H1 (cell line): ENCODE measurements around the gene PNPLA3.

Experiments used
- POLR2A ChIP-seq, 2 experiments: IDR thresholded peaks; 1 replicate in 1 of 2; 2 replicates in 1 of 2; pipeline ENCODE4 v1.6.1; 2011; ENCODE audit warnings: low read depth in 2 of 2, low read length in 2 of 2, mild to moderate bottlenecking in 2 of 2; ENCODE audit errors: control extremely low read depth in 1 of 2
- SP4 ChIP-seq: IDR thresholded peaks from 2 replicates; pipeline ENCODE4 v1.6.1; 2012; ENCODE audit warnings: low read length, inconsistent platforms
- TAF1 ChIP-seq: IDR thresholded peaks from 2 replicates; pipeline ENCODE4 v1.6.1; 2011; ENCODE audit warnings: mild to moderate bottlenecking, low read depth, low read length
- TF ChIP-seq, protein P1 (sequence below): IDR thresholded peaks from 2 replicates; pipeline ENCODE4 v1.6.1; 2011; ENCODE audit warnings: low read length, improper control_type of control experiment
- TF ChIP-seq, protein P2 (sequence below), 3 experiments: IDR thresholded peaks; 1 replicate in 2 of 3; 2 replicates in 1 of 3; pipeline versions ENCODE4 v1.5.1 to v1.6.1; 2011; ENCODE audit warnings: low read length in 3 of 3, mild to moderate bottlenecking in 3 of 3, inconsistent platforms in 2 of 3, low read depth in 1 of 3, moderate library complexity in 1 of 3; ENCODE audit not compliant: insufficient read depth in 1 of 3; ENCODE audit errors: control extremely low read depth in 1 of 3

DNA sequence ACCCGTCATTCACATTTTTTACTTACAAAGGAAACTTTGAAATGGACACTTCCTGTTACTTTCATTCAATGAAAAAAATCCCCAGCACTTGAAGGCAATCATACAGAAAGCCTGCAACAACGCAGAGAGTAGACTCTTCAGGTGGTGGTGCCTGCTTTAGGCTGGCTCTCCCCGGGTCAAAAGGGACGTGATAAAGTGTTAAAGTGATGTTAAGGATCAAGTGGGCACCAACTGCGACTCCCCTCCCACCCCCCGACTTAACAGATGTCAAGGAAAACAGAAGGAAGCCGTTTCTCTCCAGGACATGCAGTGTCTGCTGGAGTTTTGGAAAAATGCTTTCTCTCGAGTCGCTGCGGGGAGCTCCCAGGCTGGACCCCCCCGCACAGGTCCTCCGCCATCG is 414 bp upstream of the PNPLA3 start:
- TF ChIP-seq SP4 = no peak
- TF ChIP-seq, protein P1, sequence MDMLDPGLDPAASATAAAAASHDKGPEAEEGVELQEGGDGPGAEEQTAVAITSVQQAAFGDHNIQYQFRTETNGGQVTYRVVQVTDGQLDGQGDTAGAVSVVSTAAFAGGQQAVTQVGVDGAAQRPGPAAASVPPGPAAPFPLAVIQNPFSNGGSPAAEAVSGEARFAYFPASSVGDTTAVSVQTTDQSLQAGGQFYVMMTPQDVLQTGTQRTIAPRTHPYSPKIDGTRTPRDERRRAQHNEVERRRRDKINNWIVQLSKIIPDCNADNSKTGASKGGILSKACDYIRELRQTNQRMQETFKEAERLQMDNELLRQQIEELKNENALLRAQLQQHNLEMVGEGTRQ = no peak
- TF ChIP-seq POLR2A (IDR thresholded peaks at IDR 0.05; ENCODE audit: control extremely low read depth in 1 of 2, low read depth in 2 of 2, low read length in 2 of 2) = no peak
- TF ChIP-seq, protein P2, sequence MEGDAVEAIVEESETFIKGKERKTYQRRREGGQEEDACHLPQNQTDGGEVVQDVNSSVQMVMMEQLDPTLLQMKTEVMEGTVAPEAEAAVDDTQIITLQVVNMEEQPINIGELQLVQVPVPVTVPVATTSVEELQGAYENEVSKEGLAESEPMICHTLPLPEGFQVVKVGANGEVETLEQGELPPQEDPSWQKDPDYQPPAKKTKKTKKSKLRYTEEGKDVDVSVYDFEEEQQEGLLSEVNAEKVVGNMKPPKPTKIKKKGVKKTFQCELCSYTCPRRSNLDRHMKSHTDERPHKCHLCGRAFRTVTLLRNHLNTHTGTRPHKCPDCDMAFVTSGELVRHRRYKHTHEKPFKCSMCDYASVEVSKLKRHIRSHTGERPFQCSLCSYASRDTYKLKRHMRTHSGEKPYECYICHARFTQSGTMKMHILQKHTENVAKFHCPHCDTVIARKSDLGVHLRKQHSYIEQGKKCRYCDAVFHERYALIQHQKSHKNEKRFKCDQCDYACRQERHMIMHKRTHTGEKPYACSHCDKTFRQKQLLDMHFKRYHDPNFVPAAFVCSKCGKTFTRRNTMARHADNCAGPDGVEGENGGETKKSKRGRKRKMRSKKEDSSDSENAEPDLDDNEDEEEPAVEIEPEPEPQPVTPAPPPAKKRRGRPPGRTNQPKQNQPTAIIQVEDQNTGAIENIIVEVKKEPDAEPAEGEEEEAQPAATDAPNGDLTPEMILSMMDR (IDR thresholded peaks at IDR 0.05; ENCODE audit: control extremely low read depth in 1 of 3, insufficient read depth in 1 of 3, low read depth in 1 of 3, low read length in 3 of 3) = no peak
- no peak for TF ChIP-seq TAF1
